Measurements from ENCODE around the gene VPS72. TPM values are rescaled to one million over a fixed set of nuclear protein-coding genes. Genes with fewer than 3 reads are reported as not detected.
"Not testable (repeated sequence)": the region's sequence is repeated elsewhere in the genome, so short reads cannot be mapped to it uniquely, and the experiment has no call there.

The VPS72 gene
- total RNA-seq, 4 donors from 2014 or later: 62.2 to 95.8 (median 68.9) TPM

DNA sequence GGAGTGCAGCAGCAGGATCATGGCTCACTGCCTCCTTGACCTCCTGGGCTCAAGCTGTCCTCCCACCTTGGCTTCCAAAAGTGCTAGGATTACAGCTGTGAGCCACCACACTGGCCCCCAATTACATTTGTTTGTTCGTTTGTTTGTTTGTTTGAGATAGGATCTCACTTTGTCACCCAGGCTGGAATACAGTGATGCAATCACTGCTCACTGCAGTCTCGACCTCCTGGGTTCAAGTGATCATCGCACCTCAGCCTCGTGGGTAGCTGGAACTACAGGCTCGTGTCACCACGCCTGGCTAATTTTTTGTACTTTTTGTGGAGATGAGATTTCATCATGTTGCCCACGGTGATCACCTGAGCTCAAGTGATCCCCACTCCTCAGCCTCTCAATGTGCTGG, 2.0 kb upstream of the VPS72 start:
- TF ChIP-seq POLR2A (IDR thresholded peaks at IDR 0.05): no peak
- TF ChIP-seq, protein P1, sequence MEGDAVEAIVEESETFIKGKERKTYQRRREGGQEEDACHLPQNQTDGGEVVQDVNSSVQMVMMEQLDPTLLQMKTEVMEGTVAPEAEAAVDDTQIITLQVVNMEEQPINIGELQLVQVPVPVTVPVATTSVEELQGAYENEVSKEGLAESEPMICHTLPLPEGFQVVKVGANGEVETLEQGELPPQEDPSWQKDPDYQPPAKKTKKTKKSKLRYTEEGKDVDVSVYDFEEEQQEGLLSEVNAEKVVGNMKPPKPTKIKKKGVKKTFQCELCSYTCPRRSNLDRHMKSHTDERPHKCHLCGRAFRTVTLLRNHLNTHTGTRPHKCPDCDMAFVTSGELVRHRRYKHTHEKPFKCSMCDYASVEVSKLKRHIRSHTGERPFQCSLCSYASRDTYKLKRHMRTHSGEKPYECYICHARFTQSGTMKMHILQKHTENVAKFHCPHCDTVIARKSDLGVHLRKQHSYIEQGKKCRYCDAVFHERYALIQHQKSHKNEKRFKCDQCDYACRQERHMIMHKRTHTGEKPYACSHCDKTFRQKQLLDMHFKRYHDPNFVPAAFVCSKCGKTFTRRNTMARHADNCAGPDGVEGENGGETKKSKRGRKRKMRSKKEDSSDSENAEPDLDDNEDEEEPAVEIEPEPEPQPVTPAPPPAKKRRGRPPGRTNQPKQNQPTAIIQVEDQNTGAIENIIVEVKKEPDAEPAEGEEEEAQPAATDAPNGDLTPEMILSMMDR (IDR thresholded peaks at IDR 0.05 in 4 of 5, conservative IDR thresholded peaks at IDR 0.05 in 1 of 5): no peak
- in situ Hi-C loops (cut with MboI; ENCODE audit: low sequenced_read_pairs in 4 of 4) (loop anchor here in 2 of 4 donors (10.0 kb wide), 2 partner anchors 63 to 153 kb away; partner anchors contain the start of genes PSMD4 (in 1 of the 2) and RFX5 (in 1 of the 2)), intact Hi-C loops (cut with DNase I; ENCODE audit: low total_unique reads) (no loop called here)
- ATAC-seq: no peak
- H3K4me3 ChIP-seq: no peak overlapping the region
- H3K27me3 ChIP-seq: no peaks in the 10 kb centered on the region
- peaks cover 22 to 40% of the 10 kb centered on the region in 2 donors for H3K4me1 ChIP-seq
- H3K36me3 ChIP-seq: no peaks in the 10 kb centered on the region
- no peak overlapping the region for H3K27ac ChIP-seq
- no peaks in the 10 kb centered on the region for H3K9me3 ChIP-seq
- no peak for DNase-seq

DNA sequence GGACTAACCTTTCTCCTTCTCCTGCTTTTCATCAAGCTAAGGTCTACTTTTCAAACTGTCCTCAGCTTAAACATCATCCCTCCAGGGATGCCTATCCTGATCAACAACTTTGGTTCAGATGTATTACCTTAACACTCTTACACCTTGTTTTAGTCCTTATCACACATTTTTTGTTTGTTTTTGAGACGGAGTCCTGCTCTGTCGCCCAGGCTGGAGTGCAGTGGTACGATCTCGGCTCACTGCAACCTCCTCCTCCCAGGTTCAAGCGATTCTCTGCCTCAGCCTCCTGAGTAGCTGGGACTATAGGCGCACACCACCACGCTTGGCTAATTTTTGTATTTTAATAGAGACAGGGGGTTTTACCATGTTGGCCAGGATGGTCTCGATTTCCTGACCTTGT, 1.3 kb downstream of the VPS72 start:
- H3K9me3 ChIP-seq; ATAC-seq; H3K27me3 ChIP-seq; DNase-seq; intact Hi-C loops (cut with DNase I; ENCODE audit: low total_unique reads); in situ Hi-C loops (cut with MboI; ENCODE audit: low sequenced_read_pairs in 4 of 4): not testable (repeated sequence)
- Histone ChIP-seq H3K4me1 (peaks cover 30 to 34% of the 10 kb centered on the region in 2 donors), H3K27ac (peak overlapping the region; percentile 92 to 99 (median 94)), H3K36me3 (peaks cover 0 to 23% of the 10 kb centered on the region in 2 donors), H3K4me3 (peak overlapping the region; percentile 81 to 98 (median 86))

DNA sequence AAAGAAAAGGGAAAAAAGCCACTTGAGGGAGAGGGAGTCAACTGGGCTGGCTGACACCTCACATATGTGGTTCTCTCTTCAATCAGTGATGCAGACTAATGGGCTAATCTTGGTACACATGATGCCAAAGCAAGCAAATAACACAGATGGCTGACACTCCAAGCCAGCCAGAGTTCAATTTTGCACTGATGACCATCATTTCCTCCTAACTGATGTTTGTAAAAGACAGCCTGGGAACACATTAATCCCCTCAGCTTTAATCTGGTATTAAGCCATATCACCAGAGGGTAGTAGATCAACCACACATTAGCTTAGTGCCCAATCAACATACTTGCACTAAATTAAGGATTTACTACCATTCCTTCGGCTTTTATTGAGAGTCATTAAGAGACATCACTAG, 2.8 kb downstream of the VPS72 start:
- in situ Hi-C loops (cut with MboI; ENCODE audit: low sequenced_read_pairs in 4 of 4) (no loop called here), intact Hi-C loops (cut with DNase I; ENCODE audit: low total_unique reads) (no loop called here)
- Histone ChIP-seq H3K4me3 (peak overlapping the region in 1 of 4 donors; percentile 10), H3K27me3 (no peaks in the 10 kb centered on the region), H3K4me1 (peaks cover 30 to 34% of the 10 kb centered on the region in 2 donors), H3K36me3 (peaks cover 0 to 37% of the 10 kb centered on the region in 2 donors), H3K27ac (peak overlapping the region; percentile 92 to 99 (median 94)), H3K9me3 (no peaks in the 10 kb centered on the region)
- DNase-seq (no peak), ATAC-seq (no peak)
- no peak for TF ChIP-seq POLR2A (IDR thresholded peaks at IDR 0.05)
- TF ChIP-seq, protein P1 (IDR thresholded peaks at IDR 0.05 in 4 of 5, conservative IDR thresholded peaks at IDR 0.05 in 1 of 5): no peak

DNA sequence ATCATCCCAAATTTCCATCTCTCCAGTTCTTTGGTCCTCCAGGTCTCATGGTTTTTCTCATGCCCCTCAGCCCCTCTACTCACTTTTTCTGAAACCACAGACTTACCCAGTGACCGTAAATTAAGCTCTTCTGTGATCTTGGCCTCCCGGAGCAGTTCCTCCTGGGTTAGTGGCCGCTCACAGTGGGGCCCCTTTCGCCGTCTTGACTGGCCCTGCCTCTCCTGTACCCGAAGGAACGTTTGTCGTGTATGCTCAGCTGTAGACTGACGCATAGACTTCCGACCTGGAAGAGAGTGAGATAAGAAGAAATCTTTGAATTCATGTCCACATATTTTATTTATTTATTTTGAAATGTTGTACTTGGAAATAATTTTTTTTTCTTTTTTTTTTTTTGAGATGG, 5.8 kb downstream of the VPS72 start:
- TF ChIP-seq, protein P1 (IDR thresholded peaks at IDR 0.05 in 4 of 5, conservative IDR thresholded peaks at IDR 0.05 in 1 of 5): no peak
- TF ChIP-seq POLR2A (IDR thresholded peaks at IDR 0.05): no peak
- in situ Hi-C loops (cut with MboI; ENCODE audit: low sequenced_read_pairs in 4 of 4) (no loop called here), intact Hi-C loops (cut with DNase I; ENCODE audit: low total_unique reads) (no loop called here)
- H3K36me3 ChIP-seq: peaks cover 0 to 67% of the 10 kb centered on the region in 2 donors
- no peaks in the 10 kb centered on the region for H3K27me3 ChIP-seq
- no peak for ATAC-seq
- H3K27ac ChIP-seq: no peak overlapping the region
- H3K4me3 ChIP-seq: no peak overlapping the region
- peaks cover 27 to 29% of the 10 kb centered on the region in 2 donors for H3K4me1 ChIP-seq
- DNase-seq: no peak
- no peaks in the 10 kb centered on the region for H3K9me3 ChIP-seq

DNA sequence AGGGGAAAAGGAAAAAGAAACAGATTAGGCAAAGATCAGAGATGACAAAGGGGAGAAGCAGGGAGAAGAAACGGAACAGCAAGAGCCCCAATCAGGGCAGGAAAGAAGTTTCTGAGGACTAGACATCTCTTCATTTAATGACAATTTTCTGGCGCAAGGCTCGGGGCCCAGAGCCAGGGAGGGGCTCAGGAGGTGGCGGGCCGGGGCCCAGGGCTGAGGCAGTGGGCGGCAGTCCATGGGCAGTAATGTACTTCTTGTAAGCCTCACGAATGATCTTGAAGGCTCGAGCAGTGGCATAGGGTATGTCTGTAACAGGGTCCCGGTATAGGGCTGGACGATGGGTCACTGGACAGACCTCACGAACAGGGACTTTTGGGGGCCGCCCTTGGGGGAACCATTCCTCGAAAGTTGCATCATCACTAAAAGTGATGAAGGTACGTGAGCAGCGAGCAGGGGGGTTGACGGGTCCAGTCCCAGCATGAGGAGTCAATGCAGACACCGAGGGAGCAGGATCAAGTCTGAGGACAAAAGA, 13.4 kb downstream of the VPS72 start:
- H3K27ac ChIP-seq: peak overlapping the region; percentile 91 to 99 (median 92)
- H3K27me3 ChIP-seq: no peaks in the 10 kb centered on the region
- peaks cover 0 to 56% of the 10 kb centered on the region in 2 donors for H3K36me3 ChIP-seq
- H3K4me3 ChIP-seq: no peak overlapping the region
- DNase-seq (no peak), ATAC-seq (no peak)
- H3K9me3 ChIP-seq: no peaks in the 10 kb centered on the region
- TF ChIP-seq POLR2A (IDR thresholded peaks at IDR 0.05): no peak
- TF ChIP-seq, protein P1 (IDR thresholded peaks at IDR 0.05 in 4 of 5, conservative IDR thresholded peaks at IDR 0.05 in 1 of 5): no peak
- intact Hi-C loops (cut with DNase I; ENCODE audit: low total_unique reads): no loop called here
- in situ Hi-C loops (cut with MboI; ENCODE audit: low sequenced_read_pairs in 4 of 4): no loop called here
- H3K4me1 ChIP-seq: peaks cover 21 to 34% of the 10 kb centered on the region in 2 donors
